Thyroid gland (tissue), 4 donors: ENCODE data around the gene SIPA1L3.

Experiments
- POLR2A ChIP-seq, 2 donors: fragments of 450-650 bp; IDR thresholded peaks; one replicate each; pipeline ENCODE4 v1.6.1; 2017; ENCODE audit warnings: antibody characterized with exemption in 2 of 2, mild to moderate bottlenecking in 2 of 2, moderate library complexity in 1 of 2
- TF ChIP-seq, protein P1 (sequence below), 6 experiments: fragments of 200-600 bp in 3 of 6; fragments of 450-650 bp in 3 of 6; sonication (generic) in 3 of 6; IDR thresholded peaks; one replicate each; pipeline ENCODE4 v1.5.1; 2016 to 2019; ENCODE audit warnings: antibody characterized with exemption in 6 of 6, mild to moderate bottlenecking in 2 of 6, inconsistent platforms in 1 of 6, moderate library complexity in 1 of 6

- no peak for TF ChIP-seq POLR2A (IDR thresholded peaks at IDR 0.05)
- TF ChIP-seq, protein P1, sequence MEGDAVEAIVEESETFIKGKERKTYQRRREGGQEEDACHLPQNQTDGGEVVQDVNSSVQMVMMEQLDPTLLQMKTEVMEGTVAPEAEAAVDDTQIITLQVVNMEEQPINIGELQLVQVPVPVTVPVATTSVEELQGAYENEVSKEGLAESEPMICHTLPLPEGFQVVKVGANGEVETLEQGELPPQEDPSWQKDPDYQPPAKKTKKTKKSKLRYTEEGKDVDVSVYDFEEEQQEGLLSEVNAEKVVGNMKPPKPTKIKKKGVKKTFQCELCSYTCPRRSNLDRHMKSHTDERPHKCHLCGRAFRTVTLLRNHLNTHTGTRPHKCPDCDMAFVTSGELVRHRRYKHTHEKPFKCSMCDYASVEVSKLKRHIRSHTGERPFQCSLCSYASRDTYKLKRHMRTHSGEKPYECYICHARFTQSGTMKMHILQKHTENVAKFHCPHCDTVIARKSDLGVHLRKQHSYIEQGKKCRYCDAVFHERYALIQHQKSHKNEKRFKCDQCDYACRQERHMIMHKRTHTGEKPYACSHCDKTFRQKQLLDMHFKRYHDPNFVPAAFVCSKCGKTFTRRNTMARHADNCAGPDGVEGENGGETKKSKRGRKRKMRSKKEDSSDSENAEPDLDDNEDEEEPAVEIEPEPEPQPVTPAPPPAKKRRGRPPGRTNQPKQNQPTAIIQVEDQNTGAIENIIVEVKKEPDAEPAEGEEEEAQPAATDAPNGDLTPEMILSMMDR (IDR thresholded peaks at IDR 0.05), result no peak
Measured at GRCh38 chr19:38199340-38199739, 292.3 kb downstream of the SIPA1L3 start.
